NCI-H526 treated with DMSO at 0.1 percent for 48 hours (cell line): Measurements from ENCODE around the gene NFATC1.

Experiments
- DNase-seq: peaks from one replicate; lab custom pipeline; 2025; lab: John Stamatoyannopoulos, UW

Gene NFATC1

DNA sequence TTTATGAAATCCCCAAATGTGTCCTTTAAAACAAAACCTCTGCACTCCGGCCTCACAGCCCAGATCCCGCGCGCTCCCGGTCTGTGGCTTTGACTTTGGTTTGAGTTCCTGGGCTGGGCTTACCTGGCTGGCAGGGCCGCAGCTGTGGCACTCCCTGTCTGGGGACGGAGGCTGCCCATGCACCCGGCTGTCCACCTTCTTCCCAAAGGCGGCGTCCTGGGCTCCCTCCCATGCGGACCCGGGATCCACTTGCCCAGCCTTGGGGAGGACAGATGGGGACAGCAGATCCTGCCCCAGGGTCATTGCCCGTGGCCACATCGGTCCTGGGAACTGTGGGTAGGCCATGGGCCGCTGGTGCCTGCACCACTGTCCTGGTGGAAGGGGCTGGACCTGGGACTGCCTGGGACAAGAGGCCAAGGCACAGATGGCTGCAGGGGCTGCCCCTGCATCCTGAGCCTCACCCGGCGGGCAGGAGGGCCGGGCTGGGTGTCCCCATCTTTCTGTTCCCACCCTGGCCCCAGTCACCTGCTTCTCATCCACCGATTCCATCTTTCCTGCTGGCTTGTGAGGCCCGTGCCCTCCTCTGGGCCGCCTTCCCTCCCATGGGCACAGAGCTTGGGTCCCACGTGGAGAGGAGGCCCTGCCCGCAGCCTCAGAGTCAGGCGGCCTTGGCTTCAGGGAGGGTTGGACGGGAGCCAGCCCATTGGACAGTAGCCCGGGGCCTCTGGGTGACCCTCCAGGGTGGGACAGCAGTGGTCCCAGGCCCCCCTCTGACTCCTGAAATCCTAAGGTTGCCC is 27.7 kb downstream of the NFATC1 start:
- DNase-seq: no peak

DNA sequence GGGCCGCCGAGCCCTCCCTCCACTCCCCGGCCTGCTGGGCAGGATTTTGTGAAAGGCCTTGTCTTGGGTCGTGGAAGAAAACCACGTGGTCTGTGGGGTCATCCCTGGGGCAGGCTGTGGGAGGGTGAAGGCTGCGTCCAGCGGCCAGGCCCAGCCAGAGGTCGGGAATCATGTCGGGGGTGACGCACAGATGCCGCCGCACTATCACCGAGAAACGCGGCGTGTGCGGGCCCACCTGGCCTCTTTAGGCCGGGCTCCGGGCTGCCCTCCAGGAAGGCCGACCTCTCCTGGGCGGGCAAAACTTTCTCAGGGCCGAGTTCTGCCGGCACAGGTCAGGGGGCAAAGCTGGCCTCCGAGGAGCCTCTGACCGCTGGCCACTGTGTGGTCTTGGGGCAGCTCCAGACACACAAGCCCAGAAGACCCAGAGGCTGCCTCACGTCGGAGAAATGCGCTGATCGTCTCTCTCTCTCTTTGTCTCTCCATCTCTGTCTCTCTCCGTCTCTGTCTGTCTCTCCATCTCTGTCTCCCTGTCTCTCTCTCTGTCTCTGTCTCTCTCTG is 28.4 kb downstream of the NFATC1 start:
- no peak for DNase-seq

- DNase-seq: no peak
Measured at GRCh38 chr18:79424880-79425568, 29.3 kb downstream of the NFATC1 start.

DNA sequence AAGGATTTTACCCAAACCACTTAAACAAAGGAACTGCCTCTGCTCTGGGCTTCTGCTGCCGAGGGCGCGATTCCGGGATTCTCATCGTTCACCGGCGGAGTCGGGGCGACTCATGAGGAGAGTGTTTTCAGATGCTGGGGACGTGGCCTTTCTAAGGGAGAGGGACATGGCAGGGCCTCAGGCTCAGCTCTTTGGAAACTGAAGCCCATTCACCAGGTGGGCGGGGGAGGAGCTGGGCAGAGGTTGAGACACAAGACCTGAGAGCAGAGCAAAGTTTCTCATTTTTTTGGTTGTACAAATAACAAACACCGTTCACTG is 29.8 kb downstream of the NFATC1 start:
- DNase-seq: no peak

GRCh38 chr18:79426376-79427300 is 30.9 kb downstream of the NFATC1 start:
- DNase-seq: no peak

DNA sequence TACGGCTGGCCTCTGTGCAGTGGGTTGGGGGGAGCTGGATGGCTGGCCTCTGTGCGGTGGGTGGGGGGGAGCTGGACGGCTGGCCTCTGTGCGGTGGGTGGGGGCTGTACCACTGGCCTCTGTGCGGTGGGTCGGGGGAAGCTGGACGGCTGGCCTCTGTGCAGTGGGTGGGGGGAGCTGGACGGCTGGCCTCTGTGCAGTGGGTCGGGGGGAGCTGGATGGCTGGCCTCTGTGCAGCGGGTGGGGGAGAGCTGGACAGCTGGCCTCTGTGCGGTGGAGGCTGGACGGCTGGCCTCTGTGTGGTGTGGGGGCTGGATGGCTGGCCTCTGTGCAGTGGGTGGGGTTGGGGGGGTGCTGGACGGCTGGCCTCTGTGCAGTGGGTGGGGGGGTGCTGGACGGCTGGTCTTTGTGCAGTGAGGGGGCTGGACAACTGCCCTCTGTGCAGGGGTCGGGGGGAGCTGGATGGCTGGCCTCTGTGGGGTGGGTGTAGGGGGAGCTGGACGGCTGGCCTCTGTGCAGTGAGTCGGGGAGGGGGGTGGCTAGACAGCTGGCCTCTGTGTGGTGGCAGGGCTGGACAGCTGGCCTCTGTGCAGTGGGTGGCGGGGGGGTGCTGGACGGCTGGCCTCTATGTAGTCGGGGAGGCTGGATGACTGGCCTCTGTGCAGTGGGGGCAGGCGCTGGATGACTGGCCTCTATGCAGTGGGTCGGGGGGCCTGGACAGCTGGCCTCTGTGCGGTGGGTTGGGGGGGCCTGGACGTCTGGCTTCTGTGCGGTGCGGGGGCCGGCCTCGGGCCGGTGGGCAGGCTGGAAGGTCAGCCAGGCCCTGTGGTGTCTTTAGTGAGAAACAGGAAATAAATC is 31.9 kb downstream of the NFATC1 start:
- no peak for DNase-seq

GRCh38 chr18:79428287-79428686 is 32.6 kb downstream of the NFATC1 start:
- DNase-seq: no peak

DNA sequence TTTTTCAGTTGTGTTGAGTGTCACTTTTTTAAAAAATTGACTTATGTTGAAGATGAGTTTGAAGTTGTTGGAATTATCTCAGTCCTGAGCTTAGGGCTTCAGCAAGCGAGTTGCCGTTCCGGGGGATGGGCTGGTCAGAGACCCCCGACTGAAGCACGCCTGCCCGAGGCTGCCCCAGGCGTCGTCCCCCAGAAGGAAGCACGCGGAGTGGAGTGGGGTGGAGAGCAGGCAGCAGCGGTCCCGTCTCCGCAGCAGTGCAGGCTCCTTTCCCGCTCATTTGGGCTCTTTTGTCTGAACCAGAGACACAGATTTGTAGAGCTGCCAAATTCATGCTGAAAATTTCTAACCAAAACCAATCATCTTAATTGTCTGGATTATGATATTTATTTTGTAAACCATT is 33.7 kb downstream of the NFATC1 start:
- DNase-seq: no peak

- DNase-seq: no peak
Measured at GRCh38 chr18:79429785-79430281, 34.1 kb downstream of the NFATC1 start.

GRCh38 chr18:79432376-79433120 is 36.8 kb downstream of the NFATC1 start:
- no peak for DNase-seq

DNA sequence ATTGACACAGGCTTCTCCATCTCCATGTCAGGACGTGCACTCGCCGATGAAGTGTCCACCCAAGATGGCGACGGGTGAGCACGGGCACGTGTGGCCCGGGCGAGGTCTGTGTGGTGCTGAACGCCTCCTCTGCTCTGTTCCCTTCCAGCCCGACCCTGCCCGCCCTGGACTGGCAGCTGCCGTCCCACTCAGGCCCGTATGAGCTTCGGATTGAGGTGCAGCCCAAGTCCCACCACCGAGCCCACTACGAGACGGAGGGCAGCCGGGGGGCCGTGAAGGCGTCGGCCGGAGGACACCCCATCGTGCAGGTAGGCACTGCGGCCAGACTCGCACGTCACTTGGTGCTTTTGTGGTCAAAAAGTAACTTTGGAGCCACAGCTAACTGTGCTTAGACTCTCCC is 37.7 kb downstream of the NFATC1 start:
- DNase-seq: no peak

DNA sequence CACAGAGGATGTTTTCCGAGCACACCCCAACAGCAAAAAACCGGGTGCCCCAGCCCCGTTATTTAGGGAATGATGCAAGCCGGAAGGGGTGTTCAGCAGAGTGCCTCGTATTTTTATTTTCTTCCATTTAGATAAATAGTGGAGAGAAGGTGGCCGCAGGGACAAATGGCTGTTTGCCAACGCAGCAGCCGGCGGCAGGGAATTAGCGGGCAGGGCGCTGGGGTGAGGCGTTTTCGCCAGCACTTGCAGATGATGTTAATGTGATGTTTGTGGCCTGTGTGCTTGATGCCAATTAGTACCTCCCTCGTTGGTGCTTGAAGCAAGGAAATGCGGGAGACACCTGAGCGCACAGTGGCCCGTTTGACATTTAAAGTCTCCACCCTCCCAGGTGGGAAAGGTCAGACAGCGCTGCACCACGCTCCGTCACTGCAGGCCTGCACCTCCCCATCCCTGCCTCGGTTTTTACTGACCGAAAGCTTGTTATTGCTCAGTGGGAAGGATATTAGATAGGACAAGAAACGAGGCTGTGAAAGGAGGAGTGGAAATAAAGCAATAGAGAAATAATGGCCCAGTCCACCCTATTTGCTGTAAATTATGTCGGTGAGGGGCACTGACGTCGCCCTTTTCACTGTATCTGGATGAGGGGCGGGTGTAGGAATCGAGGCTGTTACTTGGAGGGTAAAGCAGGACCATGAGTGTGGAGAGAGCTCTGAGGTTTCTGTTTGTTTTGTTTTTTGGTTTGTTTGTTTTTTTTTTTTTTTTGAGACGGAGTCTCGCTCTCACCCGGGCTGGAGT is 39.1 kb downstream of the NFATC1 start:
- DNase-seq: no peak

DNA sequence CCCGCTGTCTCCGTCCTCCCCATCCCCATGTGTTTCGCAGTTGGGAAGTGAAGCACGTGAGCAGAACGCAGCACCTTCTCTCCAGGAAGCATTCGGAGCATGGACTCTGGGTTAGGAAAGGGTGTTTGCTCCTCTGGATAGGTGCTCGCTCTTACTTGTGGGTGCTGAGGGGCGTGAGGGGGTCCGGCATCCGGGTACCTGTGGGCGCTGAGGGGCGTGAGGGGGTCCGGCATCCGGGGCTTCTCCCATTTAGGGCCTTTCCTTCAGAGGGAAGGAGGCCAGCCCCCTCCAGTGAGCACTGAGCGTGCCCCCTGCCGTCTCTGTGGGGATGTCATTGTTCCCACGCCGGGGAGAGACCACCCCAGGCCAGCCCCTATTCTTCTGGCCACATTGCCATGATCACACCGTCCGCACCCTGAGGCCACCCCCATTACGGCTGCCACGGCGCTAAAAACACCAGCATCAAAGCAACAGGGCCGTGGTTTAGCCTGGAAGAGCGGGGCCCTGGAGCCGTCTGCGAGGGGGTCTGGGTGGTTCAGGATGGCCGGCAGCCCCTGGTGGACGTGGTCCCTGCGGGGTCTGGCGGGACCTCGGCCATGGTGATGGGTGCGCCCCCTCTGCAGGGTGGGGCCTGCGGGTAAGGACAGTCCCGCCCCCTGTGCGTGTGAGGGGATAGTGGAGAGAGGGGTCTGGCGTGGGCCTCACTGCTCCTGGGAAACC is 41.0 kb downstream of the NFATC1 start:
- no peak for DNase-seq

DNA sequence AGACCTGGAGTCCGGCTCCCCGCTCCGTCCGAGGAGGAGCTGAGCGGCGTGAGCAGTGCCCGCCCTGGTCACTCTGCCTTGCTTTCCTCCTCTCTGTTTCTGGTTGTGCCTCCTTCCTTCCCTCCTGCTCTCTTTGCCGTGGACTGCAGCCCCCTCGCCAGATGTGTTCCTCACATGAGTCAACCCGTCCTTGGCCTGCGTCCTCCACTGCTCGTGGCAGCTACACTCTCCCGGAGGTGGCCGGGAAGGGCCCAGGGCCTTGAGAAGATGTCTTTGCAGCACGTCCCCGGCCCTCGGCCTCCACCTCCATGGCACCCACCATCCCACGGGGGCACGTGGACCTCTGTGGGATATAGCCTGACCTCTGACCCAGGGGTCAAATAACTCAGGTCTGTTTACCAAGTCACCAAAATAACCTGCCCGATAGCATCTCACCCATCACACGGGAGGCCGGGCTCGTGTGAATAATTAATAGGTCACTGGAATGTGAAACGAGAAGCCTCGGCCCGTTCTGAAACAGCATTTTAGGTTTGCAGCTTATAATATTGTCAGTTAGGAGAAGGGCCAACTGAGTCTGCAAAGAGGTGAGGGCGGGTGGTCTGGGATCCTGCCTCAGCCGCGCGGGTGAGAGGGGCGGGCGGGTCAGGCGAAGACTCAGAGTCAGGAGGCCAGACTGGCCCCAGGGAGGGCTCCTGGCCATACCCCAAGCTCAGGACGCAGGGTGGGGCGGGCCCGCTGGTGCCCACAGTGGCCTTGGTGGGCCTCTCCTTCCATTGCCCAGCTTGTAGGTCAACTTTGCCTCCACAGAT is 42.6 kb downstream of the NFATC1 start:
- no peak for DNase-seq

DNA sequence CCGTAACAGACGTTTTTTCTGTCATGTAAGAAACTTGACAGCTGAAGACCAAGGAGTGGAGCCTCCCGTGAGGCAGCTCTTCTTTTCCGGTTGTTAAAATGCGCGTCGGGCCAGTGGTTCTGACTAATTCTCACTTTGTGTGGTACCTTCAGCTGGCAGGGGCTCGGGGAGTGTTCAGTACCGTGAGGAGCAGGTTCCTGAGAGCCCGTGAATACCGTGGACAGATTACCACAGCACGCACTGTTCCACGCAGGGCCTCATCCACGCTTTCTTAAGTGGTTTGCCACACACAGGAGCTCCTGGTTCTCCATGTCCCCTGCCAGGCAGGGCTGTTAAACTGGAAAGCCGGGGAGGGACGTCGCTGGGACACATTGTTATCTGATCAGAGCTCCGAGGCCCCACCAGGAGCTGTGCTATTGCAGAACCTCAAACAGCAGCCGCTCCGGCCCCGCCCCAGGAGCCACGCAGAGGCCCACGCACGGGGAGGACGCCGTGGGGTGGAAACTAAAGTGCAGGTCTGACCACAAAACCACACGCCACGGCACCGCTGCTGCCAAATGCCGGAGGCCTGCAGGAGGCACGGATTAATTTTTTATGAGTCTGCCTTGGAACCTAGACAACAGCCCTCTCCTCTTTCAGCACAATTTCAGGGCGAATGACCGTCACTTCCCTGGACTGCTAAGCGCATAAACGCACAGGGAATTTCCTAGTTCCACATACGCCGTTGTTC is 43.3 kb downstream of the NFATC1 start:
- DNase-seq: no peak

- DNase-seq: no peak
Measured at GRCh38 chr18:79439628-79440023, 43.9 kb downstream of the NFATC1 start.

DNA sequence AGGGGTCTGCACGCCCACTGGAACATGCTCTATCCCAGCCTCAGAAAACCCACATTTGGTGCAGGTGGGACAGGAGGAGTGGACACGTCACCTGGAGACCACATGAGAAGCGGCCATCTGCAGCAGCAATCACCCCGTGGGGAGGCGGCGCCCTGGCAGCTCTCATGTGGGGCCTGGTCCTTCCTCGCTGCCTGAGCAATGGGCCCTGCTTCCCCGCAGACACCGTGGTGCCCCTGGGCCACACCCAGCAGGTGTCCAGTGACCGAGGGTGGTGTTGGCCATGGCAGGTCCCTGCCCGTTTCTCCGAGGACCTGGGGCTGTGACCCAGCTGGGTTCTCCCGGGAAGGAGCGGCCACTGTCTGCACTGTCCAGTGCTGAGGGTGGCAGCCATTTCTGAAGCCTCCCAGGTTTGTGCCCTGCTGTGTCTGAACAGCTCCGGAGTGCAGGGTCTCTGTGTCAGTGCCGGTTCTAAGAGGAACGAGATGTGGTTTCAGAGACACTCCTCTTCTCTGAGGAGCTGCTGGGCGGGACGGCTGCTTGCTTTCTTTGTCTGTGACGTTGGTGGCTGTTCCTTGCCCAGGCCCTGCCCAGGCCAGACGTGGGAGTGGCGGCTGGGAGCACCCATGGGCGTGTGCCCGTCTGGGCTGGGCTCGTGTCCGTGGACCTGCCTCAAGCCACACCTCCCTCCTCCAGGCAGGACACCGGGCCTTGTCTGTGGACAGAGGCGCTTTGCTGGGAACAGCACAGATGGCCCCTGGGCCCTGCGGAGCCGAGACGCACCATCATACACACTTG is 44.8 kb downstream of the NFATC1 start:
- no peak for DNase-seq
